WTC11 (cell line): ENCODE measurements around the gene UBL4B.

Experiments used
- ATF3 ChIP-seq: sonication (generic); formaldehyde crosslinking; conservative IDR thresholded peaks from 2 replicates; pipeline ENCODE4 v1.8.1; 2022; ENCODE audit warnings: mild to moderate bottlenecking, missing genetic modification reagents
- CREB1 ChIP-seq: sonication (generic); formaldehyde crosslinking; IDR thresholded peaks from 2 replicates; pipeline ENCODE4 v1.8.0; 2023; ENCODE audit warnings: mild to moderate bottlenecking, missing genetic modification reagents
- CTCF ChIP-seq: fragments of 200-600 bp; IDR thresholded peaks from 2 replicates; pipeline ENCODE4 v1.8.0; 2022; ENCODE audit warnings: antibody characterized with exemption
- KAT7 ChIP-seq: sonication (generic); formaldehyde crosslinking; IDR thresholded peaks from 2 replicates; pipeline ENCODE4 v1.8.1; 2023; ENCODE audit warnings: missing genetic modification reagents, mild to moderate bottlenecking, borderline replicate concordance
- MXD4 ChIP-seq: fragments of 250-450 bp; sonication (Bioruptor Pico); IDR thresholded peaks from 2 replicates; pipeline ENCODE4 v1.8.0; 2021; ENCODE audit warnings: mild to moderate bottlenecking, moderate library complexity, borderline replicate concordance
- NR3C1 ChIP-seq: sonication (generic); formaldehyde crosslinking; conservative IDR thresholded peaks from 2 replicates; pipeline ENCODE4 v1.8.1; 2023; ENCODE audit warnings: low read depth, mild to moderate bottlenecking, missing genetic modification reagents
- SP1 ChIP-seq: sonication (generic); formaldehyde crosslinking; conservative IDR thresholded peaks from 2 replicates; pipeline ENCODE4 v1.8.1; 2022; ENCODE audit warnings: missing genetic modification reagents
- USF1 ChIP-seq: sonication (generic); formaldehyde crosslinking; IDR thresholded peaks from 2 replicates; pipeline ENCODE4 v1.8.0; 2022; ENCODE audit warnings: mild to moderate bottlenecking, missing genetic modification reagents
- ZNF121 ChIP-seq: sonication (generic); formaldehyde crosslinking; IDR thresholded peaks from 2 replicates; pipeline ENCODE4 v1.8.0; 2023; ENCODE audit warnings: missing genetic modification reagents
- ZNF219 ChIP-seq: sonication (generic); formaldehyde crosslinking; IDR thresholded peaks from 2 replicates; pipeline ENCODE4 v1.8.0; 2023; ENCODE audit warnings: missing genetic modification reagents, mild to moderate bottlenecking, borderline replicate concordance
- TF ChIP-seq, protein P1 (sequence below): sonication (generic); formaldehyde crosslinking; IDR thresholded peaks from 2 replicates; pipeline ENCODE4 v1.8.1; 2022; ENCODE audit warnings: low read depth, missing genetic modification reagents, borderline replicate concordance
- TF ChIP-seq, protein P2 (sequence below): sonication (generic); formaldehyde crosslinking; IDR thresholded peaks from 2 replicates; pipeline ENCODE4 v1.8.1; 2023; ENCODE audit warnings: mild to moderate bottlenecking, missing genetic modification reagents

- no peak for TF ChIP-seq ZNF219
- no peak for TF ChIP-seq USF1
- no peak for TF ChIP-seq MXD4 (CRISPR knock-in tag)
- no peak for TF ChIP-seq SP1 (CRISPR knock-in tag)
- no peak for TF ChIP-seq CTCF
- TF ChIP-seq, protein P1, sequence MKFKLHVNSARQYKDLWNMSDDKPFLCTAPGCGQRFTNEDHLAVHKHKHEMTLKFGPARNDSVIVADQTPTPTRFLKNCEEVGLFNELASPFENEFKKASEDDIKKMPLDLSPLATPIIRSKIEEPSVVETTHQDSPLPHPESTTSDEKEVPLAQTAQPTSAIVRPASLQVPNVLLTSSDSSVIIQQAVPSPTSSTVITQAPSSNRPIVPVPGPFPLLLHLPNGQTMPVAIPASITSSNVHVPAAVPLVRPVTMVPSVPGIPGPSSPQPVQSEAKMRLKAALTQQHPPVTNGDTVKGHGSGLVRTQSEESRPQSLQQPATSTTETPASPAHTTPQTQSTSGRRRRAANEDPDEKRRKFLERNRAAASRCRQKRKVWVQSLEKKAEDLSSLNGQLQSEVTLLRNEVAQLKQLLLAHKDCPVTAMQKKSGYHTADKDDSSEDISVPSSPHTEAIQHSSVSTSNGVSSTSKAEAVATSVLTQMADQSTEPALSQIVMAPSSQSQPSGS (CRISPR knock-in tag), result no peak
- TF ChIP-seq, protein P2, sequence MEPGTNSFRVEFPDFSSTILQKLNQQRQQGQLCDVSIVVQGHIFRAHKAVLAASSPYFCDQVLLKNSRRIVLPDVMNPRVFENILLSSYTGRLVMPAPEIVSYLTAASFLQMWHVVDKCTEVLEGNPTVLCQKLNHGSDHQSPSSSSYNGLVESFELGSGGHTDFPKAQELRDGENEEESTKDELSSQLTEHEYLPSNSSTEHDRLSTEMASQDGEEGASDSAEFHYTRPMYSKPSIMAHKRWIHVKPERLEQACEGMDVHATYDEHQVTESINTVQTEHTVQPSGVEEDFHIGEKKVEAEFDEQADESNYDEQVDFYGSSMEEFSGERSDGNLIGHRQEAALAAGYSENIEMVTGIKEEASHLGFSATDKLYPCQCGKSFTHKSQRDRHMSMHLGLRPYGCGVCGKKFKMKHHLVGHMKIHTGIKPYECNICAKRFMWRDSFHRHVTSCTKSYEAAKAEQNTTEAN (CRISPR knock-in tag), result no peak
- no peak for TF ChIP-seq ATF3 (CRISPR knock-in tag)
- TF ChIP-seq KAT7 (CRISPR knock-in tag), result no peak
- TF ChIP-seq ZNF121 (CRISPR knock-in tag), result no peak
- TF ChIP-seq NR3C1 (CRISPR knock-in tag), result no peak
- no peak for TF ChIP-seq CREB1
These were observed 41.5 kb upstream of the UBL4B start, which contains the start of gene ALX3 for GRCh38 chr1:110070671-110071242.
